ENCODE results near the gene APBB1. TPM values are rescaled to one million over a fixed set of nuclear protein-coding genes. Genes with fewer than 3 reads are reported as not detected.
A peak's percentile ranks its signal among the peaks of the same experiment; 100 is the strongest.

Gene APBB1
- polyA plus RNA-seq, 1 of the 3 experiments (the other 2 are of a cell fraction), result 35.9 TPM

- Histone ChIP-seq H3K79me2 (ENCODE audit: insufficient read depth) (no peaks in the 10 kb centered on the region), H3K4me3 (ENCODE audit: low read depth in 2 of 2, low read length in 1 of 2) (no peak overlapping the region), H3K4me1 (ENCODE audit: control insufficient read depth in 1 of 2, insufficient read depth in 2 of 2, low read depth in 1 of 2, low read length in 1 of 2) (no peaks in the 10 kb centered on the region), H2AFZ (ENCODE audit: low read depth) (no peak overlapping the region), H4K20me1 (ENCODE audit: insufficient read depth) (no peaks in the 10 kb centered on the region), H3K27ac (ENCODE audit: low read depth in 2 of 2, low read length in 1 of 2) (no peak overlapping the region), H3K9ac (no peak overlapping the region), H3F3A (replicated peaks; ENCODE audit: insufficient read depth) (no peaks in the 10 kb centered on the region), H3K36me3 (replicated peaks in 1 of 2; ENCODE audit: control insufficient read depth in 1 of 2, insufficient read depth in 2 of 2, low read length in 1 of 2) (no peaks in the 10 kb centered on the region), H3K9me2 (no peaks in the 10 kb centered on the region), H3K27me3 (ENCODE audit: insufficient read depth) (no peaks in the 10 kb centered on the region), H3K4me2 (no peak overlapping the region), H3K9me3 (no peaks in the 10 kb centered on the region)
- DNase-seq, result no peak
- TF ChIP-seq MAX (IDR thresholded peaks at IDR 0.05; ENCODE audit: low read depth) (0 out of 2 replicates have a peak, but pooled peaks have one; percentile 24), TCF12 (IDR thresholded peaks at IDR 0.05) (peak; percentile 88), CHD2 (IDR thresholded peaks at IDR 0.05; ENCODE audit: low read length, partially characterized antibody) (no peak), ZBTB33 (IDR thresholded peaks at IDR 0.05; ENCODE audit: borderline replicate concordance, low read depth) (no peak), FOXJ3 (CRISPR knock-in tag; IDR thresholded peaks at IDR 0.05) (no peak), NRF1 (IDR thresholded peaks at IDR 0.05; ENCODE audit: low read depth, low read length) (no peak), NFIC (IDR thresholded peaks at IDR 0.05; ENCODE audit: borderline replicate concordance) (peak; percentile 87), RAD21 (IDR thresholded peaks at IDR 0.05; ENCODE audit: low read length) (no peak), EP300 (IDR thresholded peaks at IDR 0.05; ENCODE audit: borderline replicate concordance in 1 of 2, low read depth in 1 of 2, low read length in 1 of 2) (peak in 1 of 2 experiments; percentile 40; a peak in 1 of 4 replicates), CTCF (IDR thresholded peaks at IDR 0.05) (no peak), FOSL2 (IDR thresholded peaks at IDR 0.05; ENCODE audit: borderline replicate concordance, low read depth) (peak; percentile 82), RXRA (IDR thresholded peaks at IDR 0.05; ENCODE audit: borderline replicate concordance, low read depth) (no peak; the same call in 1 of the 2 replicates), USF2 (IDR thresholded peaks at IDR 0.05; ENCODE audit: borderline replicate concordance, low read depth, low read length) (no peak), EZH2phosphoT487 (IDR thresholded peaks at IDR 0.05; ENCODE audit: borderline replicate concordance, low read depth) (no peak), MXI1 (IDR thresholded peaks at IDR 0.05; ENCODE audit: low read depth, low read length) (no peak), MEF2A (IDR thresholded peaks at IDR 0.05; ENCODE audit: borderline replicate concordance, low read depth) (no peak), JUND (IDR thresholded peaks at IDR 0.05) (peak; percentile 81), TAF1 (IDR thresholded peaks at IDR 0.05; ENCODE audit: borderline replicate concordance, low read depth, low read length) (no peak), USF1 (IDR thresholded peaks at IDR 0.05; ENCODE audit: borderline replicate concordance, low read depth) (no peak), PBX3 (IDR thresholded peaks at IDR 0.05) (no peak; the same call in 1 of the 2 replicates), TEAD4 (IDR thresholded peaks at IDR 0.05; ENCODE audit: borderline replicate concordance, insufficient read depth) (peak; percentile 85), SIN3A (IDR thresholded peaks at IDR 0.05; ENCODE audit: borderline replicate concordance, low read depth, low read length) (no peak)
- ChIA-PET POLR2A (no interaction called here), CTCF (interaction anchor here (1.1 to 7.7 kb wide), 4 partner anchors 8 to 69 kb away, joined by 4 to 61 read pairs (median 8); partner anchors contain the start of gene HPX)
- WGBS (ENCODE audit: low lambda C conversion rate), result 0% methylated on average over 3 of the region's 3 CpGs
Measured at GRCh38 chr11:6431861-6432260, 13.0 kb upstream of the APBB1 start.

Data from SK-N-SH (cell line).